Duodenal mucosa (tissue), 2 donors: Measurements from ENCODE around the gene OSBPL7.
A peak's percentile ranks its signal among the peaks of the same experiment; 100 is the strongest.

ENCODE experiments used
- H3K27ac ChIP-seq: one replicate; pipeline ENCODE4 v1.7.0; 2013; ENCODE audit warnings: low read depth, low read length
- H3K27me3 ChIP-seq, 2 donors: one replicate each; pipeline ENCODE4 v1.7.0; 2013; ENCODE audit warnings: low read length in 2 of 2, control low read depth in 1 of 2; ENCODE audit not compliant: insufficient read depth in 2 of 2, control insufficient read depth in 1 of 2
- H3K36me3 ChIP-seq, 2 donors: one replicate each; pipeline ENCODE4 v1.7.0; 2013; ENCODE audit warnings: low read length in 2 of 2, control low read depth in 1 of 2; ENCODE audit not compliant: insufficient read depth in 2 of 2, control insufficient read depth in 1 of 2
- H3K4me1 ChIP-seq, 2 donors: one replicate each; pipeline ENCODE4 v1.7.0; 2013; ENCODE audit warnings: low read length in 2 of 2, control low read depth in 1 of 2; ENCODE audit not compliant: insufficient read depth in 2 of 2, control insufficient read depth in 1 of 2
- H3K4me3 ChIP-seq, 2 donors: one replicate each; pipeline ENCODE4 v1.7.0; 2013; ENCODE audit warnings: low read length in 2 of 2, low read depth in 1 of 2
- H3K9ac ChIP-seq, 2 donors: one replicate each; pipeline ENCODE4 v1.7.0; 2013; ENCODE audit warnings: low read length in 2 of 2, low read depth in 1 of 2
- H3K9me3 ChIP-seq, 2 donors: one replicate each; pipeline ENCODE4 v1.7.0; 2013; ENCODE audit warnings: low read length in 2 of 2, control low read depth in 1 of 2; ENCODE audit not compliant: control insufficient read depth in 1 of 2

Gene OSBPL7

GRCh38 chr17:47815106-47815918, 6.3 kb downstream of the OSBPL7 start:
- Histone ChIP-seq H3K9ac (no peak overlapping the region), H3K36me3 (peaks cover 61 to 89% of the 10 kb centered on the region in 2 donors), H3K27me3 (no peaks in the 10 kb centered on the region), H3K4me1 (peaks cover 23 to 48% of the 10 kb centered on the region in 2 donors), H3K27ac (no peak overlapping the region), H3K4me3 (no peak overlapping the region), H3K9me3 (no peaks in the 10 kb centered on the region)

DNA sequence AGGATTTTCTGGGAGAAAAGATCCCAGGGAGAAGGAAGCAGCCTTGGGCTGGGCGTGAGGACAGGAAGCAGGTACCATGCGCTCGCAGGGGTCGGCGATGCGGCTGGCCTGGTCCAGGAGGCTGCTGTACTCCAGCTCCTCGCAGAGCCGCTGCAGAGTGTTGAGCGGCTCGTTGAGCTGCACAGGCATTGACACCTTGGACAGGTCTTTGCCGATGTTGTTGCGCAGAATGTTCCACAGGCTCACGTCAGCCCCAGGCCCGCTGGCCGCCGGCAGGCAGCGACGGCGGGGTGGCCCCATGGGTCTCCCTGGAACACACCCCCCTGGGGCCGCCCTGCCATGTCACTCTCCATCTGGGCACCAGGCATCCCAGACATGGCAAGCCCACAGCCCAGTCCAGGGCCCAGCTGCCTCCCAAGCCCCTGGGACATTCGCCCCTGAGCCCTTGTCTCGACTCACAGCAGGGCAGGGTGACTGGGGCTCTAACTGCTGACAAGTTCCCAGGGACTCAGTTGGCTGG, 8.0 kb downstream of the OSBPL7 start:
- Histone ChIP-seq H3K27ac (no peak overlapping the region), H3K27me3 (no peaks in the 10 kb centered on the region), H3K9ac (no peak overlapping the region), H3K4me3 (no peak overlapping the region), H3K9me3 (no peaks in the 10 kb centered on the region), H3K4me1 (peaks cover 32 to 44% of the 10 kb centered on the region in 2 donors), H3K36me3 (peaks cover 62 to 95% of the 10 kb centered on the region in 2 donors)

DNA sequence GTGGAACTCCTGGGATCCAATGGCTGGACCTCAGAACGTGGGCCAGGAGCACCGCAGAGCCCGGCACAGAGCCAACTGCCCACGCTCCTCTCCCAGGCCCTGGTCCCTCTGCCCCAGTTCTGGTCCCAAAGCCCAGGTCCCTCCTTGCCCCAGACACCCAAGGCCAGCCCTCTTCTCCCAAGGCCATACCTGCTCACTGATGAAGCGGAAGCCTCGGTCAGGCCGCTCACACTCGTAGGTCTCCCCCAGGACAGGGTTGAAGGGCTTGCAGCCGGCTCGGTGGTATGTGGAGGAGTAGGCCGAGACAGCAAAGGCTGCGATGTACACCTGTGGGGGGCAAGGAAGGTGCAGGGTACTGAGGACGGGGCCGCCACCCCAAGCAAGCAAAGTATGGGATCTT, 8.5 kb downstream of the OSBPL7 start:
- Histone ChIP-seq H3K4me3 (no peak overlapping the region), H3K36me3 (peaks cover 62 to 95% of the 10 kb centered on the region in 2 donors), H3K27ac (no peak overlapping the region), H3K27me3 (no peaks in the 10 kb centered on the region), H3K9me3 (no peaks in the 10 kb centered on the region), H3K9ac (no peak overlapping the region), H3K4me1 (peaks cover 32 to 44% of the 10 kb centered on the region in 2 donors)

DNA sequence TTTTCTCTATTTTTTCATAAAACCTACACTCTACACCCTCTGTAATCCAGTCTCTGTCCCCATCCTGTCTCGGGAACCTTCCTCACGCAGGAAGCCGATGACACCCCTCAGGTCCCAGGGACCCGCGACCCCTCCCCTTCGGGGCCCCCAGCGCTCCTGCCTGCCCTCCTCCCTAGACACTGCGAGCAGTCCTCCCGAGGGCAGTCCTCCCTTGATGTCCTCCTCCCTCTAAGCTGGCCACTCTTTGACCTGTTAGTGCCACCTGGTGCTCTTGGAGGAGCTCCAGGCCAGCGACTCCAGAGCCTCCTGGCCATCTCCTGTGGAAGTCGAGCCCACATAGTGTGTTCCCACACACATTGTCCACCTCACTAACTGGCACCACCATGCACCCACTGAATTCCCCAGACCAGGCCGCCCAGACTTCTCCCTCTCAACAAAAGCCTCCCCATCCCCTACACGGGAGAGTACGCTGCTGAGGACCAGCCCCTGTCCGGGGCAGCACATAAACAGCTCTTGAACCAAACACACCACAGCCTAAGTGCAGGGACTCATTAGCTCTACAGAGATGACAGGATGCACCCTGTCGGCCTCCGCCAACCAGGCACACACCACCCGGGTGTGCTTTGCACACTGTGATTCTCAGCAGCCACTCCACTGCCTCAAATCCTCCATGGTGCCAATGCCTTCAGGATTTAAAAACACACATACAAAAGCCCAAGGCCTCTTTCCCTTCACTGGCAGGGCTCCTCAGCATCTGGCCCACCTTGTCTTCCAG, 9.3 kb downstream of the OSBPL7 start:
- Histone ChIP-seq H3K27ac (no peak overlapping the region), H3K4me1 (peaks cover 32 to 44% of the 10 kb centered on the region in 2 donors), H3K9ac (no peak overlapping the region), H3K36me3 (peaks cover 56 to 95% of the 10 kb centered on the region in 2 donors), H3K9me3 (no peaks in the 10 kb centered on the region), H3K4me3 (no peak overlapping the region), H3K27me3 (no peaks in the 10 kb centered on the region)

GRCh38 chr17:47811709-47812108, 9.9 kb downstream of the OSBPL7 start:
- H3K27me3 ChIP-seq: no peaks in the 10 kb centered on the region
- peaks cover 32 to 44% of the 10 kb centered on the region in 2 donors for H3K4me1 ChIP-seq
- peaks cover 54 to 95% of the 10 kb centered on the region in 2 donors for H3K36me3 ChIP-seq
- peak overlapping the region in 1 of 2 donors; percentile 55 for H3K9ac ChIP-seq
- no peak overlapping the region for H3K27ac ChIP-seq
- no peak overlapping the region for H3K4me3 ChIP-seq
- no peaks in the 10 kb centered on the region for H3K9me3 ChIP-seq

DNA sequence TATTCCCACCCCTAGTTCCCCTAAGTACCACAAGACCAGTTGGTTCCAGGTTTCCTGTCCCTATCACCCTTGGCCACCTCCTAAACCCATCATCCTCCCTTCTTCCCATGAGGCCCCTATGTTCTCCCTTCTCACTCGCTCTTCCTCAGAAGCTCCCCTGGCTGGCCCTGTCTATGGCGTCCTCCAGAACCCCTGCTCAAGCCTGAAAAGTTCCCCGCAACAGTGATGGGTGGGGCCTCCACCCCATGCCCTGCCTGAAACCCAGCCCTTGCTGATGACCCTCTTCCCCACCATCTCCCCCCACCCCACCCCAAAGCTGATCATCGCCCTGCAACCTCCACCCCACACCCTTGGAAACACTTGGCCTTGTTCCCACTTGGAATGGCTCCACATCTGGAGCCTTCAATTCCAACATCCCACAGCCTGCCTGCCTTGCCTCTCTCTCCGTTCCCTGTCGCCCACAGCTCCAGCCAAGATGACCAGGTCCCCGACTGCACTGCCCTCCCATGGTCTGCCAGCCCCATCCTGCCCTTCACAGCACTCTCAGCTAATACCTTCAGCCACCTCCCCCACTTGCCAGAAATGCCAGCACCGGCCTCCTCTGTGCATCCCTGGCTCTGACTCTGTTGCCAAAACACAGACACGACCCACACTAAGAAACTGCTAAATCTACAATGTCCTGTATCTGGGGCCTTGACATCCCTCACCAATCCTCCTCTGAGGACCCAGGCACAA, 10.5 kb downstream of the OSBPL7 start:
- peaks cover 32 to 44% of the 10 kb centered on the region in 2 donors for H3K4me1 ChIP-seq
- H3K36me3 ChIP-seq: peaks cover 49 to 95% of the 10 kb centered on the region in 2 donors
- peak overlapping the region; percentile 25 to 55 for H3K9ac ChIP-seq
- H3K9me3 ChIP-seq: no peaks in the 10 kb centered on the region
- peak overlapping the region; percentile 55 for H3K27ac ChIP-seq
- H3K27me3 ChIP-seq: no peaks in the 10 kb centered on the region
- peak overlapping the region in 1 of 2 donors; percentile 32 for H3K4me3 ChIP-seq

GRCh38 chr17:47810200-47810821, 11.3 kb downstream of the OSBPL7 start:
- H3K9ac ChIP-seq: peak overlapping the region; percentile 25 to 43
- no peaks in the 10 kb centered on the region for H3K27me3 ChIP-seq
- peak overlapping the region; percentile 68 for H3K27ac ChIP-seq
- H3K36me3 ChIP-seq: peaks cover 42 to 87% of the 10 kb centered on the region in 2 donors
- H3K4me1 ChIP-seq: peaks cover 32 to 44% of the 10 kb centered on the region in 2 donors
- H3K4me3 ChIP-seq: peak overlapping the region in 1 of 2 donors; percentile 32
- no peaks in the 10 kb centered on the region for H3K9me3 ChIP-seq

- Histone ChIP-seq H3K36me3 (peaks cover 30 to 74% of the 10 kb centered on the region in 2 donors), H3K27ac (no peak overlapping the region)
Measured at GRCh38 chr17:47808830-47809480, 12.6 kb downstream of the OSBPL7 start.

More at GRCh38 chr17:47808830-47809480, 12.6 kb downstream of the OSBPL7 start:
- H3K9me3 ChIP-seq: no peaks in the 10 kb centered on the region
- H3K4me1 ChIP-seq: peaks cover 32 to 36% of the 10 kb centered on the region in 2 donors
- H3K9ac ChIP-seq: no peak overlapping the region
- no peaks in the 10 kb centered on the region for H3K27me3 ChIP-seq
- no peak overlapping the region for H3K4me3 ChIP-seq
